SK-N-MC (cell line): Measurements from ENCODE around the gene B4GAT1.

Experiments
- EZH2 ChIP-seq: fragments of 200-600 bp; sonication (generic); IDR thresholded peaks from one replicate; pipeline ENCODE4 v1.6.1; 2017; ENCODE audit warnings: antibody characterized with exemption
- POLR2AphosphoS5 ChIP-seq: IDR thresholded peaks from 2 replicates; pipeline ENCODE4 v1.6.1; 2012; ENCODE audit warnings: mild to moderate bottlenecking, low read depth, low read length, borderline replicate concordance

GRCh38 chr11:66316849-66317251 is 30.6 kb downstream of the B4GAT1 start, which contains the start of gene CD248:
- TF ChIP-seq EZH2 (no peak), POLR2AphosphoS5 (peak; percentile 85)
